Transverse colon (tissue), 4 donors: ENCODE results near the gene CYSTM1.
A peak's percentile ranks its signal among the peaks of the same experiment; 100 is the strongest.

Experiments
- EP300 ChIP-seq: sonication (generic); formaldehyde crosslinking; IDR thresholded peaks from one replicate; pipeline ENCODE4 v1.6.1; 2017; ENCODE audit warnings: antibody characterized with exemption, low read depth
- POLR2A ChIP-seq: fragments of 450-650 bp; IDR thresholded peaks from one replicate; pipeline ENCODE4 v1.6.1; 2016; ENCODE audit warnings: antibody characterized with exemption, mild to moderate bottlenecking, moderate library complexity
- POLR2AphosphoS5 ChIP-seq, 3 donors: sonication (generic); formaldehyde crosslinking; IDR thresholded peaks; one replicate each; pipeline ENCODE4 v1.6.1; 2016; ENCODE audit warnings: antibody characterized with exemption in 3 of 3
- TF ChIP-seq, protein P1 (sequence below), 5 experiments: fragments of 200-600 bp in 3 of 5; fragments of 450-650 bp in 2 of 5; sonication (generic) in 3 of 5; IDR thresholded peaks; 1 replicate in 2 of 5; 2 replicates in 3 of 5; pipeline ENCODE4 v1.5.1; 2016 to 2017; ENCODE audit warnings: antibody characterized with exemption in 5 of 5, inconsistent platforms in 3 of 5, mild to moderate bottlenecking in 2 of 5, moderate library complexity in 1 of 5

DNA sequence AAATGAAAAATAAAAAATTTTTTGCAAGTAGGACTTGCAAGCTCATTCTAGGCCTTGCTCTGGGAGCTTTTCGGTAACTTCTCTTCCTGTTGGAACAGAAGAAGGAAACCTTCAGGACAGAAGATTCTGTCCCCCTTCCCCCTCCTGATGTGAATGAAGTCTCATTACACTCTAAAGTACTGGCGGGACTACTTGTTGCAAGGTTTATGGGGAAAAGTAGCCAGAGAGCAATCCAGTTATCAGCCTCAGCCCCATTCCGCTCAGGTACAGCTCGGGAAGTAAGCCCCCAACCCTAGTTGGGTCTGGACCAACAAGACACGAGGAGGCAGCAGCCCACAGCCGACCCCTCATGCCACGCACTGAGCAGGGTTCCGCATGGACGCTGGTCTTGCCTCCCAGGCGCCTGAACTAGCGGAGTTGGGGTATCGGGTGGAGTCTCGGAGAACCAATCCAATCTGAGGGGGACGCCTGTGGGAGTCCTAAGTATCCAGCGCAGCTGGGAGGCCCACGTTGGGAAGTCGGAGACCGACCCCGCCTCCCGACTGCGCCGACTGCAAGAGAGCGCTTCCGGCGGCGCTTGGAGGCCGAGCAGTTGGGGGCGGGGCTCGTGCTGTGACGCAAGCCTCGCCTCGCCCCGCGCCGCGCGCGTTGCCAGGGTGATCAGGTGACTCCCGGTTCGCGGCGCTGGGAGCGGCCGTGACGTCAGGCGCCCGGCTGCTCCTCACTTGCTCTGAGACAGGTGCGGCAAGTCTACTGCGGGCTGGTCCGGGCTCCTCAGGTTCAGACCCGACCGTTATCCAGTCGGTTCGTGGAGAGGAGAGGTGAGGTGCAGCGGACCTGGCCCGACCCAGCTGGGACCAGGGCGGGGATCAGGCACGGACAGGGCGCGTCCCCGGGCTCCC lies at the start of gene CYSTM1:
- TF ChIP-seq POLR2A (peak; percentile 96), POLR2AphosphoS5 (IDR thresholded peaks at IDR 0.05) (peak; percentile 94 to 97 (median 96)), EP300 (peak; percentile 84)
- TF ChIP-seq, protein P1, sequence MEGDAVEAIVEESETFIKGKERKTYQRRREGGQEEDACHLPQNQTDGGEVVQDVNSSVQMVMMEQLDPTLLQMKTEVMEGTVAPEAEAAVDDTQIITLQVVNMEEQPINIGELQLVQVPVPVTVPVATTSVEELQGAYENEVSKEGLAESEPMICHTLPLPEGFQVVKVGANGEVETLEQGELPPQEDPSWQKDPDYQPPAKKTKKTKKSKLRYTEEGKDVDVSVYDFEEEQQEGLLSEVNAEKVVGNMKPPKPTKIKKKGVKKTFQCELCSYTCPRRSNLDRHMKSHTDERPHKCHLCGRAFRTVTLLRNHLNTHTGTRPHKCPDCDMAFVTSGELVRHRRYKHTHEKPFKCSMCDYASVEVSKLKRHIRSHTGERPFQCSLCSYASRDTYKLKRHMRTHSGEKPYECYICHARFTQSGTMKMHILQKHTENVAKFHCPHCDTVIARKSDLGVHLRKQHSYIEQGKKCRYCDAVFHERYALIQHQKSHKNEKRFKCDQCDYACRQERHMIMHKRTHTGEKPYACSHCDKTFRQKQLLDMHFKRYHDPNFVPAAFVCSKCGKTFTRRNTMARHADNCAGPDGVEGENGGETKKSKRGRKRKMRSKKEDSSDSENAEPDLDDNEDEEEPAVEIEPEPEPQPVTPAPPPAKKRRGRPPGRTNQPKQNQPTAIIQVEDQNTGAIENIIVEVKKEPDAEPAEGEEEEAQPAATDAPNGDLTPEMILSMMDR (IDR thresholded peaks at IDR 0.05): no peak
